ENCODE measurements around the gene TM4SF18. TPM values are rescaled to one million over a fixed set of nuclear protein-coding genes. Genes with fewer than 3 reads are reported as not detected.

The TM4SF18 gene
- polyA plus RNA-seq, 1 donor from 2014 or later, result not detected

GRCh38 chr3:149356630-149357029 is 23.2 kb upstream of the TM4SF18 start:
- Histone ChIP-seq H3F3A (ENCODE audit: insufficient read depth, low read length, poor library complexity, severe bottlenecking) (no peaks in the 10 kb centered on the region), H4K20me1 (ENCODE audit: insufficient read depth) (no peaks in the 10 kb centered on the region), H3K9ac (ENCODE audit: low read length) (no peak overlapping the region), H3K9me2 (ENCODE audit: insufficient read depth, low read length) (no peaks in the 10 kb centered on the region), H3K4me3 (ENCODE audit: low read length) (no peak overlapping the region), H3K9me3 (ENCODE audit: low read length) (no peaks in the 10 kb centered on the region), H3K79me2 (replicated peaks; ENCODE audit: insufficient read depth, low read length) (no peaks in the 10 kb centered on the region), H3K36me3 (ENCODE audit: insufficient read depth, low read length) (no peaks in the 10 kb centered on the region), H3K27me3 (ENCODE audit: insufficient read depth, low read depth, low read length) (no peaks in the 10 kb centered on the region), H3K4me2 (ENCODE audit: low read length) (no peak overlapping the region), H3K27ac (ENCODE audit: low read length) (no peak overlapping the region), H2AFZ (ENCODE audit: low read depth, low read length) (no peak overlapping the region)
- TF ChIP-seq REST (IDR thresholded peaks at IDR 0.05; ENCODE audit: borderline replicate concordance), result no peak
- TF ChIP-seq POLR2AphosphoS5 (IDR thresholded peaks at IDR 0.05), result no peak
- TF ChIP-seq MXI1 (conservative IDR thresholded peaks at IDR 0.05; ENCODE audit: poor library complexity, severe bottlenecking), result no peak
- TF ChIP-seq CTCF (IDR thresholded peaks at IDR 0.05; ENCODE audit: poor library complexity, severe bottlenecking), result no peak
- no peak for TF ChIP-seq EZH2 (IDR thresholded peaks at IDR 0.05; ENCODE audit: borderline replicate concordance, insufficient read depth, low read length, poor library complexity, severe bottlenecking)
- TF ChIP-seq SMC3 (conservative IDR thresholded peaks at IDR 0.05; ENCODE audit: poor library complexity), result no peak

GRCh38 chr3:149356044-149356592 is 22.7 kb upstream of the TM4SF18 start:
- Histone ChIP-seq H4K20me1 (ENCODE audit: insufficient read depth) (no peaks in the 10 kb centered on the region), H3K9me3 (ENCODE audit: low read length) (no peaks in the 10 kb centered on the region), H3K27me3 (ENCODE audit: insufficient read depth, low read depth, low read length) (no peaks in the 10 kb centered on the region), H3K4me2 (ENCODE audit: low read length) (no peak overlapping the region), H3F3A (ENCODE audit: insufficient read depth, low read length, poor library complexity, severe bottlenecking) (no peaks in the 10 kb centered on the region), H3K9ac (ENCODE audit: low read length) (no peak overlapping the region), H2AFZ (ENCODE audit: low read depth, low read length) (no peak overlapping the region), H3K27ac (ENCODE audit: low read length) (no peak overlapping the region), H3K9me2 (ENCODE audit: insufficient read depth, low read length) (no peaks in the 10 kb centered on the region), H3K79me2 (replicated peaks; ENCODE audit: insufficient read depth, low read length) (no peaks in the 10 kb centered on the region), H3K36me3 (ENCODE audit: insufficient read depth, low read length) (no peaks in the 10 kb centered on the region), H3K4me3 (ENCODE audit: low read length) (no peak overlapping the region)
- TF ChIP-seq EP300 (conservative IDR thresholded peaks at IDR 0.05; ENCODE audit: poor library complexity, severe bottlenecking) (no peak), CTCF (IDR thresholded peaks at IDR 0.05; ENCODE audit: poor library complexity, severe bottlenecking) (no peak), TAF1 (IDR thresholded peaks at IDR 0.05; ENCODE audit: low read depth) (no peak), RAD21 (conservative IDR thresholded peaks at IDR 0.05) (no peak), MXI1 (conservative IDR thresholded peaks at IDR 0.05; ENCODE audit: poor library complexity, severe bottlenecking) (no peak), SMC3 (conservative IDR thresholded peaks at IDR 0.05; ENCODE audit: poor library complexity) (no peak), EZH2 (IDR thresholded peaks at IDR 0.05; ENCODE audit: borderline replicate concordance, insufficient read depth, low read length, poor library complexity, severe bottlenecking) (no peak), POLR2AphosphoS5 (IDR thresholded peaks at IDR 0.05) (no peak), REST (IDR thresholded peaks at IDR 0.05; ENCODE audit: borderline replicate concordance) (no peak)
